Parathyroid adenoma (tissue), 2 donors: ENCODE data around the gene CSTB.

Experiments used
- H2AFZ ChIP-seq: fragments of 300-600 bp; sonication (generic); one replicate; pipeline ENCODE4 v1.7.0; 2017; ENCODE audit warnings: antibody characterized with exemption, mild to moderate bottlenecking
- H3K27ac ChIP-seq: fragments of 300-600 bp; sonication (generic); one replicate; pipeline ENCODE4 v1.7.0; 2017
- H3K27me3 ChIP-seq: fragments of 300-600 bp; sonication (generic); one replicate; pipeline ENCODE4 v1.7.0; 2017; ENCODE audit warnings: low read length; ENCODE audit not compliant: control insufficient read depth, insufficient read depth
- H3K36me3 ChIP-seq: fragments of 300-600 bp; sonication (generic); one replicate; pipeline ENCODE4 v1.7.0; 2017; ENCODE audit warnings: low read length; ENCODE audit not compliant: control insufficient read depth, insufficient read depth
- H3K4me1 ChIP-seq: fragments of 300-600 bp; sonication (generic); one replicate; pipeline ENCODE4 v1.7.0; 2017; ENCODE audit warnings: control low read depth
- H3K4me2 ChIP-seq: fragments of 300-600 bp; sonication (generic); one replicate; pipeline ENCODE4 v1.7.0; 2017; ENCODE audit warnings: low read length
- H3K4me3 ChIP-seq: fragments of 300-600 bp; sonication (generic); one replicate; pipeline ENCODE4 v1.7.0; 2017; ENCODE audit warnings: low read depth, low read length
- H3K79me2 ChIP-seq: fragments of 300-600 bp; sonication (generic); one replicate; pipeline ENCODE4 v1.7.0; 2017; ENCODE audit warnings: control low read depth
- H3K9ac ChIP-seq: fragments of 300-600 bp; sonication (generic); one replicate; pipeline ENCODE4 v1.7.0; 2017; ENCODE audit warnings: mild to moderate bottlenecking
- H3K9me3 ChIP-seq: fragments of 300-600 bp; sonication (generic); one replicate; pipeline ENCODE4 v1.7.0; 2017; ENCODE audit warnings: low read length; ENCODE audit not compliant: control insufficient read depth
- CTCF ChIP-seq: fragments of 300-600 bp; sonication (generic); IDR thresholded peaks from one replicate; pipeline ENCODE4 v1.7.0; 2017; ENCODE audit warnings: antibody characterized with exemption, mild to moderate bottlenecking
- donor health status: primary hyperparathyroidism.

The CSTB gene

GRCh38 chr21:43786300-43786806 is 10.2 kb upstream of the CSTB start:
- no peak overlapping the region for H3K27ac ChIP-seq
- no peaks in the 10 kb centered on the region for H3K27me3 ChIP-seq
- no peak for TF ChIP-seq CTCF
- H3K36me3 ChIP-seq, result no peaks in the 10 kb centered on the region
- H3K4me3 ChIP-seq, result no peak overlapping the region
- no peak overlapping the region for H3K9ac ChIP-seq
- no peak overlapping the region for H3K4me2 ChIP-seq
- no peaks in the 10 kb centered on the region for H3K79me2 ChIP-seq
- H3K9me3 ChIP-seq, result no peaks in the 10 kb centered on the region
- H3K4me1 ChIP-seq, result no peaks in the 10 kb centered on the region
- no peak overlapping the region for H2AFZ ChIP-seq

GRCh38 chr21:43785134-43785533 is 9.0 kb upstream of the CSTB start:
- H3K79me2 ChIP-seq, result no peaks in the 10 kb centered on the region
- H3K27me3 ChIP-seq, result no peaks in the 10 kb centered on the region
- H3K4me2 ChIP-seq, result no peak overlapping the region
- no peak for TF ChIP-seq CTCF
- H2AFZ ChIP-seq, result no peak overlapping the region
- H3K27ac ChIP-seq, result no peak overlapping the region
- no peaks in the 10 kb centered on the region for H3K9me3 ChIP-seq
- H3K9ac ChIP-seq, result no peak overlapping the region
- H3K36me3 ChIP-seq, result no peaks in the 10 kb centered on the region
- H3K4me1 ChIP-seq, result no peaks in the 10 kb centered on the region
- no peak overlapping the region for H3K4me3 ChIP-seq

GRCh38 chr21:43783098-43783700 is 7.1 kb upstream of the CSTB start:
- H2AFZ ChIP-seq, result no peak overlapping the region
- H3K27me3 ChIP-seq, result no peaks in the 10 kb centered on the region
- TF ChIP-seq CTCF, result no peak
- H3K4me1 ChIP-seq, result no peaks in the 10 kb centered on the region
- H3K36me3 ChIP-seq, result no peaks in the 10 kb centered on the region
- H3K4me3 ChIP-seq, result no peak overlapping the region
- no peaks in the 10 kb centered on the region for H3K79me2 ChIP-seq
- no peak overlapping the region for H3K4me2 ChIP-seq
- no peak overlapping the region for H3K9ac ChIP-seq
- no peak overlapping the region for H3K27ac ChIP-seq
- no peaks in the 10 kb centered on the region for H3K9me3 ChIP-seq

- Histone ChIP-seq H3K4me3 (no peak overlapping the region), H3K27me3 (no peaks in the 10 kb centered on the region), H3K79me2 (no peaks in the 10 kb centered on the region), H3K9me3 (no peaks in the 10 kb centered on the region), H3K36me3 (no peaks in the 10 kb centered on the region), H3K27ac (no peak overlapping the region), H3K4me2 (no peak overlapping the region), H3K9ac (no peak overlapping the region), H2AFZ (no peak overlapping the region), H3K4me1 (no peaks in the 10 kb centered on the region)
- TF ChIP-seq CTCF, result no peak
These were observed 6.5 kb upstream of the CSTB start for GRCh38 chr21:43782431-43783097.

- H3K27ac ChIP-seq, result no peak overlapping the region
- no peak overlapping the region for H2AFZ ChIP-seq
These were observed 5.7 kb upstream of the CSTB start for GRCh38 chr21:43781846-43782245.

More at GRCh38 chr21:43781846-43782245, 5.7 kb upstream of the CSTB start:
- no peaks in the 10 kb centered on the region for H3K79me2 ChIP-seq
- no peak overlapping the region for H3K4me3 ChIP-seq
- no peak overlapping the region for H3K4me2 ChIP-seq
- no peak for TF ChIP-seq CTCF
- H3K27me3 ChIP-seq, result no peaks in the 10 kb centered on the region
- H3K9me3 ChIP-seq, result no peaks in the 10 kb centered on the region
- no peak overlapping the region for H3K9ac ChIP-seq
- no peaks in the 10 kb centered on the region for H3K4me1 ChIP-seq
- H3K36me3 ChIP-seq, result no peaks in the 10 kb centered on the region
